K562 (cell line): ENCODE data around the gene SIKE1. TPM values are rescaled to one million over a fixed set of nuclear protein-coding genes. Genes with fewer than 3 reads are reported as not detected.

Experiments used
- CHD1 ChIP-seq: fragments of 200-600 bp; sonication (generic); IDR thresholded peaks from one replicate; pipeline ENCODE4 v1.6.1; 2012; ENCODE audit warnings: mild to moderate bottlenecking, moderate library complexity, low read length, inconsistent platforms
- CLOCK ChIP-seq: fragments of 250-450 bp; sonication (Bioruptor Pico); IDR thresholded peaks from 2 replicates; pipeline ENCODE4 v1.4.0; 2020; ENCODE audit warnings: mild to moderate bottlenecking, moderate library complexity, borderline replicate concordance
- ELF2 ChIP-seq: fragments of 250-450 bp; sonication (Bioruptor Pico); IDR thresholded peaks from 2 replicates; pipeline ENCODE4 v1.5.0; 2021; ENCODE audit warnings: mild to moderate bottlenecking
- EP400 ChIP-seq: fragments of 450-650 bp; IDR thresholded peaks from 2 replicates; pipeline ENCODE4 v1.6.1; 2017; ENCODE audit warnings: antibody characterized with exemption, mild to moderate bottlenecking, moderate library complexity
- ETV6 ChIP-seq, 3 experiments: fragments of 150-350 bp in 1 of 3; sonication (generic) in 1 of 3; formaldehyde crosslinking in 1 of 3; IDR thresholded peaks; 2 replicates each; pipeline versions ENCODE4 v1.6.1 to v1.8.0; 2014 to 2022; ENCODE audit warnings: borderline replicate concordance in 2 of 3, low read depth in 2 of 3, antibody characterized with exemption in 1 of 3, low read length in 1 of 3, mild to moderate bottlenecking in 1 of 3, missing genetic modification reagents in 1 of 3
- EZH2 ChIP-seq: IDR thresholded peaks from 2 replicates; pipeline ENCODE4 v1.6.1; 2012; ENCODE audit warnings: low read depth, mild to moderate bottlenecking, inconsistent platforms, low read length, borderline replicate concordance
- GABPA ChIP-seq: fragments of 200-800 bp; sonication (Bioruptor generic); conservative IDR thresholded peaks from 2 replicates; pipeline ENCODE4 v1.6.1; 2016; ENCODE audit warnings: low read depth, missing genetic modification characterization, missing compliant biosample characterization
- HCFC1 ChIP-seq: IDR thresholded peaks from 2 replicates; pipeline ENCODE4 v1.6.1; 2012; ENCODE audit warnings: low read depth, low read length, improper control_type of control experiment
- HOMEZ ChIP-seq: fragments of 250-450 bp; sonication (Bioruptor Pico); IDR thresholded peaks from 2 replicates; pipeline ENCODE4 v1.4.0; 2020; ENCODE audit warnings: mild to moderate bottlenecking, moderate library complexity
- MAFG ChIP-seq: fragments of 450-650 bp; conservative IDR thresholded peaks from 2 replicates; pipeline ENCODE4 v1.6.1; 2016; ENCODE audit warnings: missing genetic modification characterization, missing compliant biosample characterization
- MITF ChIP-seq: IDR thresholded peaks from 2 replicates; pipeline ENCODE4 v1.6.1; 2014; ENCODE audit warnings: antibody characterized with exemption
- MTF1 ChIP-seq: fragments of 250-450 bp; sonication (Bioruptor Pico); IDR thresholded peaks from 2 replicates; pipeline ENCODE4 v1.9.0; 2021; ENCODE audit warnings: moderate library complexity, mild to moderate bottlenecking, inconsistent platforms, borderline replicate concordance
- NFE2L1 ChIP-seq: fragments of 450-650 bp; IDR thresholded peaks from 2 replicates; pipeline ENCODE4 v1.6.1; 2016; ENCODE audit warnings: missing genetic modification characterization, low read depth, mild to moderate bottlenecking, missing compliant biosample characterization, moderate library complexity, borderline replicate concordance
- RBM15 ChIP-seq: fragments of 200-400 bp; formaldehyde crosslinking; IDR thresholded peaks from 2 replicates; pipeline ENCODE4 v1.6.1; 2018; ENCODE audit warnings: mild to moderate bottlenecking, low read length, moderate library complexity; ENCODE audit not compliant: insufficient read depth
- SPI1 ChIP-seq: IDR thresholded peaks from 2 replicates; pipeline ENCODE4 v1.6.1; 2011; ENCODE audit warnings: low read depth, low read length, control low read depth, borderline replicate concordance
- XRCC3 ChIP-seq: fragments of 450-650 bp; IDR thresholded peaks from 2 replicates; pipeline ENCODE4 v1.6.1; 2017; ENCODE audit warnings: mild to moderate bottlenecking, moderate library complexity
- ZFX ChIP-seq: sonication (generic); formaldehyde crosslinking; IDR thresholded peaks from 2 replicates; pipeline ENCODE4 v1.8.0; 2022; ENCODE audit warnings: mild to moderate bottlenecking, missing genetic modification reagents, moderate library complexity
- ZNF217 ChIP-seq: sonication (generic); formaldehyde crosslinking; IDR thresholded peaks from 2 replicates; pipeline ENCODE4 v1.8.0; 2022; ENCODE audit warnings: mild to moderate bottlenecking, missing genetic modification reagents
- ZNF239 ChIP-seq: fragments of 250-450 bp; sonication (Bioruptor Pico); IDR thresholded peaks from 2 replicates; pipeline ENCODE4 v1.4.0; 2020; ENCODE audit warnings: mild to moderate bottlenecking
- ZNF253 ChIP-seq: fragments of 250-450 bp; sonication (Bioruptor Pico); conservative IDR thresholded peaks from 2 replicates; pipeline ENCODE4 v1.6.1; 2021; ENCODE audit warnings: mild to moderate bottlenecking
- ZNF311 ChIP-seq: fragments of 250-450 bp; sonication (Bioruptor Pico); IDR thresholded peaks from 2 replicates; pipeline ENCODE4 v1.4.0; 2020; ENCODE audit warnings: mild to moderate bottlenecking, moderate library complexity
- ZNF444 ChIP-seq: fragments of 250-450 bp; sonication (Bioruptor Pico); IDR thresholded peaks from 2 replicates; pipeline ENCODE4 v1.4.0; 2020; ENCODE audit warnings: mild to moderate bottlenecking, moderate library complexity
- polyA plus RNA-seq, 8 experiments: library from polyadenylated mRNA; depleted of rRNA in 4 of 8; stranded (reverse) in 5 of 8; unstranded in 3 of 8; fragments of >200 nt; fragmentation: Nextera tagmentation in 2 of 8; fragmentation: Illumina TruSeq in 1 of 8; extraction: Ambion mirVana in 2 of 8; extraction: Trizol in 1 of 8; gene quantifications; 2 replicates each; pipeline versions ENCODE4 v1.2.1 to v1.2.3, GENCODE V29; 2011 to 2014; ENCODE audit warnings: inconsistent platforms in 1 of 8, missing spikeins in 1 of 8
- total RNA-seq, 7 experiments: library from RNA; depleted of rRNA in 6 of 7; stranded (reverse); fragments of >200 nt in 6 of 7; fragmentation: Illumina TruSeq in 2 of 7; extraction: Trizol in 2 of 7; gene quantifications; 2 replicates each; pipeline versions ENCODE4 v1.2.1 to v1.2.3, GENCODE V29; 2011 to 2021; ENCODE audit warnings: low replicate concordance in 1 of 7

SIKE1 gene
- total and polyA plus RNA-seq, 9 of the 15 experiments (the other 6 are each of a cell fraction or from before 2014, with no cell fraction given) = 21.8 to 144 (median 76.3) TPM

GRCh38 chr1:114757455-114758255 is 22.8 kb downstream of the SIKE1 start, which contains the start of gene CSDE1 (continued):
- TF ChIP-seq EZH2 (no peak), MITF (no peak), ZNF444 (peak; percentile 52; the same call in 1 of the 2 replicates), XRCC3 (no peak), MAFG (tag) (no peak), HOMEZ (CRISPR knock-in tag) (no peak), CLOCK (CRISPR knock-in tag) (no peak; the same call in 1 of the 2 replicates), EP400 (peak; percentile 99), GABPA (tag) (0 out of 2 replicates have a peak, but pooled peaks have one; percentile 37), SPI1 (0 out of 2 replicates have a peak, but pooled peaks have one; percentile 42), HCFC1 (peak; percentile 97), MTF1 (CRISPR knock-in tag) (no peak), ELF2 (CRISPR knock-in tag) (0 out of 2 replicates have a peak, but pooled peaks have one; percentile 16), RBM15 (no peak), ZNF311 (CRISPR knock-in tag) (peak; percentile 72), NFE2L1 (tag) (no peak), ETV6 (IDR thresholded peaks at IDR 0.05; ENCODE audit: borderline replicate concordance in 1 of 2, low read depth in 2 of 2, low read length in 1 of 2) (no peak), ETV6 (CRISPR knock-in tag; IDR thresholded peaks at IDR 0.05; ENCODE audit: borderline replicate concordance) (no peak), ZNF239 (CRISPR knock-in tag) (peak; percentile 48; the same call in 1 of the 2 replicates), ZNF217 (CRISPR knock-in tag) (no peak), ZFX (peak; percentile 89), ZNF253 (CRISPR knock-in tag) (no peak), CHD1 (peak; percentile 100)
